HL-60/S4 treated with phorbol 12-myristate 13-acetate at 8.2 ng/mL for 4 days and 3 days (cell line): Measurements from ENCODE around the gene AQP7.
"Not testable (repeated sequence)": the region's sequence is repeated elsewhere in the genome, so short reads cannot be mapped to it uniquely, and the experiment has no call there.

Source experiments
- in situ Hi-C: fragments of 300-500 bp; cut with MboI; formaldehyde crosslinking; loops from 2 replicates; pipeline ENCODE4 v1.15.0; 2022; ENCODE audit warnings: low sequenced_read_pairs

AQP7 gene

GRCh38 chr9:33402371-33402770, at the start of gene AQP7:
Gene AQP7, minus strand, starts transcription at chr9:33402568. Its CDS starts 1,306 bp downstream, at chr9:33401262.
- in situ Hi-C loops, result not testable (repeated sequence)

GRCh38 chr9:33450621-33451146, 48.3 kb upstream of the AQP7 start:
- in situ Hi-C loops, result no loop called here

- in situ Hi-C loops, result no loop called here
Measured at GRCh38 chr9:33449715-33450114, 47.3 kb upstream of the AQP7 start.

- in situ Hi-C loops, result no loop called here
Measured at GRCh38 chr9:33447799-33448553, 45.6 kb upstream of the AQP7 start.

- in situ Hi-C loops, result no loop called here
Measured at GRCh38 chr9:33446946-33447798, 44.8 kb upstream of the AQP7 start, which contains the start of gene AQP3. Gene AQP3, minus strand, starts transcription at chr9:33447593. Its CDS starts 63 bp downstream, at chr9:33447530.

GRCh38 chr9:33446240-33446945, 44.0 kb upstream of the AQP7 start:
- in situ Hi-C loops, result no loop called here

- in situ Hi-C loops, result no loop called here
Measured at GRCh38 chr9:33445389-33446239, 43.2 kb upstream of the AQP7 start.

- in situ Hi-C loops, result no loop called here
Measured at GRCh38 chr9:33443464-33444154, 41.2 kb upstream of the AQP7 start.

GRCh38 chr9:33443047-33443446, 40.7 kb upstream of the AQP7 start:
- in situ Hi-C loops, result no loop called here

- in situ Hi-C loops, result no loop called here
Measured at GRCh38 chr9:33442125-33442524, 39.8 kb upstream of the AQP7 start.

- in situ Hi-C loops, result no loop called here
Measured at GRCh38 chr9:33440609-33441008, 38.2 kb upstream of the AQP7 start.

GRCh38 chr9:33440204-33440603, 37.8 kb upstream of the AQP7 start:
- in situ Hi-C loops, result no loop called here

GRCh38 chr9:33439731-33440130, 37.4 kb upstream of the AQP7 start:
- in situ Hi-C loops, result no loop called here

- in situ Hi-C loops, result no loop called here
Measured at GRCh38 chr9:33438926-33439680, 36.7 kb upstream of the AQP7 start.

- in situ Hi-C loops, result no loop called here
Measured at GRCh38 chr9:33437898-33438297, 35.5 kb upstream of the AQP7 start.

- in situ Hi-C loops, result no loop called here
Measured at GRCh38 chr9:33437205-33437604, 34.8 kb upstream of the AQP7 start.

- in situ Hi-C loops, result no loop called here
Measured at GRCh38 chr9:33436445-33436844, 34.1 kb upstream of the AQP7 start.

GRCh38 chr9:33435821-33436277, 33.5 kb upstream of the AQP7 start:
- in situ Hi-C loops, result no loop called here
